Effector memory CD8-positive, alpha-beta T cell (primary cell): ENCODE measurements around the gene DRC7.

Source experiments
- ATAC-seq: fragments of 150-1000 bp; cut with Tn5 transposase; replicated peaks from 2 replicates; pipeline ENCODE4 v1.10.0; 2021; ENCODE audit warnings: mild to moderate bottlenecking, moderate library complexity
- DNase-seq, 3 experiments: peaks; one replicate each; pipeline ENCODE4 v3.0.0; 2021
- H3K27ac Mint-ChIP-seq, 2 donors: one replicate each; pipeline ENCODE4 v1.8.0; 2022; ENCODE audit warnings: mild to moderate bottlenecking in 2 of 2, mixed read lengths in 2 of 2, moderate library complexity in 2 of 2
- H3K27me3 Mint-ChIP-seq, 2 donors: one replicate each; pipeline ENCODE4 v1.8.0; 2022; ENCODE audit warnings: mixed read lengths in 2 of 2
- H3K36me3 Mint-ChIP-seq: one replicate; pipeline ENCODE4 v1.8.0; 2022; ENCODE audit warnings: mild to moderate bottlenecking, moderate library complexity, mixed read lengths; ENCODE audit not compliant: insufficient read depth
- H3K4me1 Mint-ChIP-seq, 2 donors: one replicate each; pipeline ENCODE4 v1.8.0; 2022; ENCODE audit warnings: low read depth in 2 of 2, mixed read lengths in 2 of 2
- H3K4me3 Mint-ChIP-seq, 2 donors: one replicate each; pipeline ENCODE4 v1.8.0; 2022; ENCODE audit warnings: mild to moderate bottlenecking in 2 of 2, mixed read lengths in 2 of 2, moderate library complexity in 2 of 2
- H3K9me3 Mint-ChIP-seq, 2 donors: one replicate each; pipeline ENCODE4 v1.8.0; 2022; ENCODE audit warnings: mixed read lengths in 2 of 2

DRC7 gene

DNA sequence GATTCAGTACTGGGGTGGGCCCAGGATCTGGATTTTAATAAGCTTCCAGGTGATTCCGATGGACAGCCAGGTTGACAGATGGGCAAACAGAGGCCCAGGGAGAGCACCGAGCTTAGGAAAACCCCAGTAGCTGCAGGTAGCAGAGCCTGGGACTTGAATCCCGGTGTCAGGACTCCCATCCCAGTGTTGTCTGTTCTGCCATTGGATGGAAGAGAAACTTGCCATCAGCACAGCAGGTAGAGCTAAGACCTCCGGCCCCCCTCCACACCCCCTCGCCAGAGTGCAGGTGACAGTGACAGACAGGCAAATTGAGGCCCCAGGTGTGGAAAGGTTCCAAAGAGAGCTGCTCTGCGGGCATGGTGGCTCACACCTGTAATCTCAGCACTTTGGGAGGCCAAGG, 53.4 kb downstream of the DRC7 start:
- Mint-ChIP-seq H3K27me3 (no peaks in the 10 kb centered on the region), H3K4me1 (peaks cover 8 to 12% of the 10 kb centered on the region in 2 donors), H3K9me3 (no peaks in the 10 kb centered on the region), H3K4me3 (no peak overlapping the region), H3K36me3 (peaks cover 14% of the 10 kb centered on the region), H3K27ac (no peak overlapping the region)
- no peak for DNase-seq
- no peak for ATAC-seq

GRCh38 chr16:57748596-57748995, 54.0 kb downstream of the DRC7 start:
- no peaks in the 10 kb centered on the region for H3K9me3 Mint-ChIP-seq
- no peak overlapping the region for H3K27ac Mint-ChIP-seq
- DNase-seq (no peak), ATAC-seq (no peak)
- H3K27me3 Mint-ChIP-seq, result no peaks in the 10 kb centered on the region
- peaks cover 10% of the 10 kb centered on the region for H3K36me3 Mint-ChIP-seq
- H3K4me1 Mint-ChIP-seq, result peaks cover 8 to 12% of the 10 kb centered on the region in 2 donors
- H3K4me3 Mint-ChIP-seq, result no peak overlapping the region

- Mint-ChIP-seq H3K4me3 (no peak overlapping the region), H3K36me3 (peaks cover 6% of the 10 kb centered on the region), H3K27me3 (no peaks in the 10 kb centered on the region), H3K27ac (peak overlapping the region in 1 of 2 donors; percentile 1), H3K4me1 (peaks cover 8 to 12% of the 10 kb centered on the region in 2 donors), H3K9me3 (no peaks in the 10 kb centered on the region)
- no peak for ATAC-seq
- no peak for DNase-seq
Measured at GRCh38 chr16:57749101-57749692, 54.6 kb downstream of the DRC7 start.

DNA sequence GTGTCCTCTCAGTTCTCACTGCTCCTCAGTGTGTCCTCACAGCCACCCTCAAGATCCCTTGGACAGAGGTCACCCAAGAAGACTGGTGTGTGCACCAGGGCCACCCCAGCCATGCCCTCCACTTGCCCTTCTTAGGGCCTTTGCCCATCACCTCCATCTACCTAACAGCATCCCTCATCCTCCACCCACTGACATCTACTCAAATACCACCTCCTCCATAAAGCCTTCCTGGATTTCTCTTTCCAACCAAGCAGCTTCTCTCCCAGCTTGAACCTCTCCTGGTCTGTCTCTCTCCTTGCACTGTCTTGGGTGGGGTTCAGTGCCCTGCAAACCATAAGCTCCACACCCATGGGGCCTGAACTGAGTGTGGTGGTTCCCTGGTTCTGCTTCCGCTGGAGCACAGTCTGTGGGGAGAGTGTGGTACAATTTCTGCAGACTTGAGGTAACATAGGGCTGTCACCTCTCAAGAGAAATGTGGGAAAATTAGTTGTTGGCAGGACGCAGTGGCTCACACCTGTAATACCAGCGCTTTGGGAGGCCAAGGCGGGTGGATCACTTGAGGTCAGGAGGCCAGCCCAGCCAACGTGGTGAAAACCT, 55.3 kb downstream of the DRC7 start:
- no peaks in the 10 kb centered on the region for H3K9me3 Mint-ChIP-seq
- peaks cover 8 to 12% of the 10 kb centered on the region in 2 donors for H3K4me1 Mint-ChIP-seq
- ATAC-seq (peak; percentile 59), DNase-seq (no peak)
- peak overlapping the region in 1 of 2 donors; percentile 22 for H3K4me3 Mint-ChIP-seq
- peak overlapping the region; percentile 1 to 59 for H3K27ac Mint-ChIP-seq
- H3K27me3 Mint-ChIP-seq, result no peaks in the 10 kb centered on the region
- H3K36me3 Mint-ChIP-seq, result peaks cover 6% of the 10 kb centered on the region

DNA sequence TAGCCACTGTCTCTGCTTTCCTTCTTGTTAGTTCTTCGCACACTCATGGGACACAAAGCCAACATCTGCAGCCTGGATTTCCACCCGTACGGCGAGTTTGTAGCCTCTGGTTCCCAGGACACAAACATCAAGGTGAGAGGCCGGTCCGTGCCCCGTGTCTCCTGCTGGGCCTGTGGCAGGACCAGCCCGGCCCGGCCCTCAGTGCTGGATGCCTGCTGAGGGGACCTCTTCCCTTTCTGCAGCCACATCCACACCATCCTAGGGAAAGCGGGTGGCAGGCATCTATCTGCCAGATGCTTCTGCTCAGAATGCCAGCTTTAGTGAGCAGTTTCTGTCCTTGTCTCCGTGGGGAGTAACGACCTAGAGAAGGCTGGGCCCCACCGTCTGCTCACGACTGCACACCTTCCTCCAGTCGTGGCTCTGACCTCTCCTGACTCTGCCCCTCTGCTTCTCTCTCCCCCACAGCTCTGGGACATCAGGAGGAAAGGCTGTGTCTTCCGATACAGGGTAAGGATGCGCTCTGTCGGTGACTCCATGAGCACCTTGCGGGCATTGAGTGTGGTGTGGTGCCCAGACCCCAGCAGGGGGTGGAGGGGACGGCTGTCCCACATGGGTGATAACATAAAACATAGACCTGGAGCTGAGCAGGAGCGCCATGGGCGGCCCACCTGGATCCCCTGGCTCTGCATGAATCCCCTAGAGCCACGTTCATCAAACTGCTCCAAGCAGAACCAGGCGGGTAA, 56.4 kb downstream of the DRC7 start:
- Mint-ChIP-seq H3K27me3 (no peaks in the 10 kb centered on the region), H3K36me3 (peaks cover 9% of the 10 kb centered on the region), H3K9me3 (no peaks in the 10 kb centered on the region), H3K4me3 (peak overlapping the region in 1 of 2 donors; percentile 43), H3K27ac (peak overlapping the region; percentile 45 to 59), H3K4me1 (peaks cover 8 to 12% of the 10 kb centered on the region in 2 donors)
- DNase-seq (no peak), ATAC-seq (no peak)

DNA sequence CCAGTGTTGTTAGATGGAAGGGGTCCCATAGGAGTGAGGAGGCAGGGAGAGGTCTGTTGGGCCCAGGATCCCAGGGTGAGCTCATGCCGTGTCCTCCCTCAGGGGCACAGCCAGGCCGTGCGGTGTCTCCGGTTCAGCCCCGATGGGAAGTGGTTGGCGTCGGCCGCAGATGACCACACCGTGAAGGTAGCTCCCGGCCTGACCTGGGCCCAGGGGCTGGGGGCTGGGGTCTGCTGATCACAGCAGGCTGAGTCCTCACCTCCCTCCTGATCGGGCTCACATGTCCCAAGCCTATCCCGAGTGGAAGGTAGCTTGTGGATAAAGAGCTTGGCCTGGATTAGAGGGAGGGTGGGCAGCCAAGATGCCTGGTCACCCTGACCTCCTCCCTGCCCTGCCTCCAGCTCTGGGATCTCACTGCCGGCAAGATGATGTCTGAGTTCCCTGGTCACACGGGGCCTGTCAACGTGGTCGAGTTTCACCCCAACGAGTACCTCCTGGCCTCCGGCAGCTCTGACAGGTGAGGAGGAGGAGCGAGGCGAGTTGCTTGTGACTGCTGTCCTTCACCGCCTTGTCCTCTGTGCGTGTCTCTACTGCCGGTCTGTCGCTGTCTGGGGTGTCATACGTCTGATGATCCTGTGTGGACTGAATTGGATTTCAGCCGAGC, 57.1 kb downstream of the DRC7 start:
- DNase-seq (no peak), ATAC-seq (no peak)
- Mint-ChIP-seq H3K4me3 (no peak overlapping the region), H3K4me1 (peaks cover 8 to 12% of the 10 kb centered on the region in 2 donors), H3K27ac (peak overlapping the region in 1 of 2 donors; percentile 45), H3K9me3 (no peaks in the 10 kb centered on the region), H3K27me3 (no peaks in the 10 kb centered on the region), H3K36me3 (peaks cover 12% of the 10 kb centered on the region)

GRCh38 chr16:57752203-57752580, 57.6 kb downstream of the DRC7 start:
- Mint-ChIP-seq H3K27me3 (no peaks in the 10 kb centered on the region), H3K36me3 (peaks cover 12% of the 10 kb centered on the region), H3K9me3 (no peaks in the 10 kb centered on the region), H3K27ac (no peak overlapping the region), H3K4me3 (no peak overlapping the region), H3K4me1 (peaks cover 8 to 12% of the 10 kb centered on the region in 2 donors)
- no peak for ATAC-seq
- DNase-seq, result no peak

DNA sequence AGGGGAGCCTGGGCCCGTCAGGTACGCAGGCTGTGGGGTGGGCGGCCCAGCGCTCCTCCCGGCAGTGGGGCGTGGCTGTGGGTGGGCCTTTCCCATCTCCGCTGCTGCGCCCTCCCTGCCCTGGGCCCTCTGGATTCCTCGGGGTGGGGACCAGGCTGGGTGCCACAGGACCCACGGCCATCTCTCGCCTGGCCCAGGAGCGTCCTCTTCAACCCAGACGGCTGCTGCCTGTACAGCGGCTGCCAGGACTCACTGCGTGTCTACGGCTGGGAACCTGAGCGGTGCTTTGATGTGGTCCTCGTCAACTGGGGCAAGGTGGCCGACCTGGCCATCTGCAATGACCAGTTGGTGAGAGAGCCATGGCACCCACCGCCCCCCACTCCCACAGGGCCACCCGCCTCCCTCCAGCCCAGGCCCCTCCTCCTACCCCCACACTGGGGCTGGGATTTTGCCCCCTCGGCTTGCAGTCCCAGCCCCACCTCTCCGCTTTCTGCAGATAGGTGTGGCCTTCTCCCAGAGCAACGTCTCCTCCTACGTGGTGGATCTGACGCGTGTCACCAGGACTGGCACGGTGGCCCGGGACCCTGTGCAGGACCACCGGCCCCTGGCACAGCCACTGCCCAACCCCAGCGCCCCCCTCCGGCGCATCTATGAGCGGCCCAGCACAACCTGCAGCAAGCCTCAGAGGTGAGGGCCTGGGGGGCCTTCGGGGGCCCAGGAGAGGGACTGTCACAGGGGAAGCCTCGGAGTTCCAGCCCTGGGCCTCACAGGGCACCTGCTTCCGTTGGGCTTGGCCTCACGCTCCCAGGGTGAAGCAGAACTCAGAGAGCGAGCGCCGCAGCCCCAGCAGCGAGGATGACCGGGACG, 58.2 kb downstream of the DRC7 start:
- Mint-ChIP-seq H3K27me3 (no peaks in the 10 kb centered on the region), H3K9me3 (no peaks in the 10 kb centered on the region), H3K36me3 (peaks cover 12% of the 10 kb centered on the region)

GRCh38 chr16:57753448-57754353, 59.1 kb downstream of the DRC7 start:
- Mint-ChIP-seq H3K4me3 (no peak overlapping the region), H3K36me3 (peaks cover 12% of the 10 kb centered on the region), H3K4me1 (peaks cover 8 to 12% of the 10 kb centered on the region in 2 donors), H3K27me3 (no peaks in the 10 kb centered on the region), H3K27ac (no peak overlapping the region), H3K9me3 (no peaks in the 10 kb centered on the region)
- DNase-seq, result no peak
- ATAC-seq, result no peak

More for the DNA sequence above, 58.2 kb downstream of the DRC7 start:
- Mint-ChIP-seq H3K27ac (no peak overlapping the region), H3K4me1 (peaks cover 8 to 12% of the 10 kb centered on the region in 2 donors), H3K4me3 (no peak overlapping the region)
- ATAC-seq (no peak), DNase-seq (no peak)

GRCh38 chr16:57754354-57755060, 59.9 kb downstream of the DRC7 start:
- Mint-ChIP-seq H3K4me1 (peaks cover 8 to 12% of the 10 kb centered on the region in 2 donors), H3K9me3 (no peaks in the 10 kb centered on the region), H3K27ac (peak overlapping the region in 1 of 2 donors; percentile 11), H3K36me3 (peaks cover 12% of the 10 kb centered on the region), H3K4me3 (no peak overlapping the region), H3K27me3 (no peaks in the 10 kb centered on the region)
- no peak for DNase-seq
- ATAC-seq, result no peak

GRCh38 chr16:57755061-57755684, 60.6 kb downstream of the DRC7 start:
- H3K4me1 Mint-ChIP-seq, result peaks cover 7 to 8% of the 10 kb centered on the region in 2 donors
- H3K4me3 Mint-ChIP-seq, result no peak overlapping the region
- H3K27ac Mint-ChIP-seq, result peak overlapping the region in 1 of 2 donors; percentile 11
- peaks cover 9% of the 10 kb centered on the region for H3K36me3 Mint-ChIP-seq
- ATAC-seq (no peak), DNase-seq (no peak)
- no peaks in the 10 kb centered on the region for H3K9me3 Mint-ChIP-seq
- no peaks in the 10 kb centered on the region for H3K27me3 Mint-ChIP-seq
